GM06990 (cell line): ENCODE measurements around the gene ACBD6.

Experiments used
- DNase-seq: peaks from one replicate; pipeline ENCODE4 v3.0.0-alpha.2; 2011; ENCODE audit not compliant: insufficient read length; ENCODE audit errors: extremely low read depth
- H3K27me3 ChIP-seq: replicated peaks from 2 replicates; pipeline ENCODE4 v1.6.0; 2011; ENCODE audit warnings: low read length; ENCODE audit not compliant: control insufficient read depth, insufficient read depth
- H3K36me3 ChIP-seq: 2 replicates; pipeline ENCODE4 v1.5.1; 2011; ENCODE audit warnings: low read length; ENCODE audit not compliant: control insufficient read depth, insufficient read depth
- H3K4me3 ChIP-seq: replicated peaks from 2 replicates; pipeline ENCODE4 v1.5.1; 2011; ENCODE audit warnings: low read depth, mild to moderate bottlenecking, control low read depth, low read length
- TF ChIP-seq, protein P1 (sequence below): IDR thresholded peaks from 2 replicates; pipeline ENCODE4 v1.5.1; 2011; ENCODE audit warnings: low read length, control low read depth, mild to moderate bottlenecking, inconsistent platforms; ENCODE audit not compliant: insufficient read depth, poor library complexity, severe bottlenecking

Gene ACBD6

DNA sequence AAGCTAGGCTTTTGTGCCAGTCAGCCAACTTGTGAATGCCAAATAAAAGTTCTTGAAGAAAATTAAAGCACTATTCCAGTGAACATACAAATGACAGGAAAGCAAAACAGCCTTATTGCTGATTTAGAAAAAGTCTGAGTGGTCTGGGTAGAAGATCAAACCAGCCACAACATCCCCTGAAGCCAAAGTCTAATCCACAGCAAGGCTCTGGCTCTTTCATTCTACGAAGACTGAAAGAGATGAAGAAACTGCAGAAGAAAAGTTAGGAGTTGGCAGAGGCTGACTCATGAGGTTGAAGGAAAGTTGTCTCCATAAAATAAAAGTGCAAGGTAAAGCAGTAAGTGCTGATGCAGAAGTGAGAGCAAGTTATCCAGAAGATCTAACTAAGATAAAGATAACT is 206.4 kb downstream of the ACBD6 start:
- H3K36me3 ChIP-seq, result no peaks in the 10 kb centered on the region
- TF ChIP-seq, protein P1, sequence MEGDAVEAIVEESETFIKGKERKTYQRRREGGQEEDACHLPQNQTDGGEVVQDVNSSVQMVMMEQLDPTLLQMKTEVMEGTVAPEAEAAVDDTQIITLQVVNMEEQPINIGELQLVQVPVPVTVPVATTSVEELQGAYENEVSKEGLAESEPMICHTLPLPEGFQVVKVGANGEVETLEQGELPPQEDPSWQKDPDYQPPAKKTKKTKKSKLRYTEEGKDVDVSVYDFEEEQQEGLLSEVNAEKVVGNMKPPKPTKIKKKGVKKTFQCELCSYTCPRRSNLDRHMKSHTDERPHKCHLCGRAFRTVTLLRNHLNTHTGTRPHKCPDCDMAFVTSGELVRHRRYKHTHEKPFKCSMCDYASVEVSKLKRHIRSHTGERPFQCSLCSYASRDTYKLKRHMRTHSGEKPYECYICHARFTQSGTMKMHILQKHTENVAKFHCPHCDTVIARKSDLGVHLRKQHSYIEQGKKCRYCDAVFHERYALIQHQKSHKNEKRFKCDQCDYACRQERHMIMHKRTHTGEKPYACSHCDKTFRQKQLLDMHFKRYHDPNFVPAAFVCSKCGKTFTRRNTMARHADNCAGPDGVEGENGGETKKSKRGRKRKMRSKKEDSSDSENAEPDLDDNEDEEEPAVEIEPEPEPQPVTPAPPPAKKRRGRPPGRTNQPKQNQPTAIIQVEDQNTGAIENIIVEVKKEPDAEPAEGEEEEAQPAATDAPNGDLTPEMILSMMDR, result no peak
- H3K4me3 ChIP-seq, result no peak overlapping the region
- no peaks in the 10 kb centered on the region for H3K27me3 ChIP-seq
- no peak for DNase-seq

DNA sequence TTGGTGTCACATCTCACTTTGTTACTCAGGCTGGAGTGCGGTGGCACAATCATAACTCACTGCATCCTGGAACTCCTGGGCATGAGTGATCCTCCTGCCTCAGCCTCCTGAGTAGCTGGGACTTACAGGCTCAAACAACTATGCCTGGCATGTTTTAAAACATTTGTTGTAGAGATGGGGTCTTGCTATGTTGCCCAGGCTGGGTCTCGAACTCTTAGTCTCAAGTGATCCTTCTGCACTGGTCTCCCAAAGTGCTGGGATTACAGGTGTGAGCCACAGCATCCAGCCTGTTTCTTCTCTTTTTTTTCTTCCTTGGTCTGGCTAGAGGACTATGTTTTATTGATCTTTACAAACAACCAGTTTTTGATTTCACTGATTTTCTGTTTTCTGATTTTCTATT is 207.7 kb downstream of the ACBD6 start:
- H3K27me3 ChIP-seq, result no peaks in the 10 kb centered on the region
- TF ChIP-seq, protein P1, result no peak
- no peak for DNase-seq
- no peak overlapping the region for H3K4me3 ChIP-seq
- H3K36me3 ChIP-seq, result no peaks in the 10 kb centered on the region

DNA sequence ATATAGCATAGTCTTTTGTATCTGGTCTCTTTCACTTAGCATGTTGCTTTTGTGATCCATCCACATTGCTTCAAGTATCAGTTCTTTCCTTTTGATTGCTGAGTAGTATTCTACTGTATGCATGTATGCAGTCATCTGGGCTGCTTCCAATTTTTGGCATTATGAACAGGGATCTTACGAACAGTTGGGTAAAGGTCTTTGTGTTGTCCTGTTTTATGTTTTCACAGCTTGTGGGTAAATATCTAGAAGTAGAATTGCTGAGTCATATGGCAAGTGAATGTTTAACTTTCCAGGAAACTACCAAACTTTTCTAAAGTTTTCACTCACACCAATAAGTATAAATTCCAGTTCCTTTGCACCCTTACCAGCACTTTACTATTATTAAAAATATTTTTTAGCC is 211.4 kb downstream of the ACBD6 start:
- Histone ChIP-seq H3K36me3 (peaks cover 2% of the 10 kb centered on the region; the same call in 1 of the 2 replicates), H3K27me3 (no peaks in the 10 kb centered on the region), H3K4me3 (no peak overlapping the region)
- no peak for DNase-seq
- TF ChIP-seq, protein P1, result no peak

DNA sequence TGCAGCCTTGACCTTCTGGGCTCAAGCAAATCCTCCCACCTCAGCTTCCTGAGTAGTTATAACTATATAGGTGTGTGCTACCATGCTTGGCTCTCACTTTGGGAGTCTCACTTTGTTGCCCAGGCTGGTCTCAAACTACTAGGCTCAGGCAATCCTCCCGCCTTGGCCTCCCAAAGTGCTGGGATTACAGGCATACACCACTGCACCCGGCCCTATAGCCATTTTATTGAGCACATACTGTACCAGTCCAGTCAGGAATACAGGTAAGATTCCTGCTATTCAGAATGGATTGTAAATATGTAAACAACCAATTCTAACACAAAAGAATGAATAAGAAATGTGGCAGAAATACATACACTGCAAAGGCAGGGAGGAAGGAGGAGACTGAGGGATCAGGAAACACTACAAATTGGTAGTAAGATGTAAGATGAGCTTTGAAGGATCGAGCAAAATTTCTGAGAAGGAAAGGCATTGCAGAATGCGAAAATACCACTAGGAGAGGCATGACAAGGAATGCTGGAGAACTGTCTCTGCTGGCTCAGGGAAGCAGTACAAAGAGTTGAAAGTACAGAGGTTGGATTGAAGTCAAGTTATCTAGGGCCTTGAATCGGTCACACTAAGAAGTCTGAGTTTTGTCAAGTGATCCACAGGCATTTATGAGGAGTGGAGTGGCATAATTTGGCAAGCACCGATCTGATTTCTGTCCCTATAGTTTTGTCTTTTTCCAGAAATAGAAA is 211.9 kb downstream of the ACBD6 start:
- DNase-seq, result no peak
- no peak overlapping the region for H3K4me3 ChIP-seq

DNA sequence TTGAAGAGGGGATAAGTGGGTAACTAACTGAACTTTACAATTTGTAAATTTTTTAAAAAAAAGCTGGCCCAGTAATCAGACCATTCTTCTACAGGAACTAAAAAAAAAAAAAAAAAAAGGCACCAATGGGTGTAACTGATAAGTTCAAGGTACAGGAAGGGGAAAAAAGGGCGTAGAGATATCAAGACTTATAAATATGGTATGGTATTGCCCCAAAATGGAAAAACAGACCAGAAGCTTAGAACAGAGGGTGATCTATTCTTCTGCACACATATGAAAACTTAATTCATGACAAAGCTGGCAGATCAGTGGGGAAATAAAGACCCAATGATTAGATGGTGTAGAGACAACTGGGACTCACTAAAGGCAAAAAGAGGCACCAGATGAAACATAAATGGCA is 213.4 kb downstream of the ACBD6 start:
- TF ChIP-seq, protein P1, result no peak
- Histone ChIP-seq H3K36me3 (peaks cover 2% of the 10 kb centered on the region; the same call in 1 of the 2 replicates), H3K27me3 (no peaks in the 10 kb centered on the region), H3K4me3 (no peak overlapping the region)
- DNase-seq, result no peak

More for the DNA sequence above, 211.9 kb downstream of the ACBD6 start:
- H3K27me3 ChIP-seq, result no peaks in the 10 kb centered on the region
- peaks cover 2% of the 10 kb centered on the region; the same call in 1 of the 2 replicates for H3K36me3 ChIP-seq
- TF ChIP-seq, protein P1, result no peak
